ENCODE measurements around the gene CNKSR2. TPM values are rescaled to one million over a fixed set of nuclear protein-coding genes. Genes with fewer than 3 reads are reported as not detected.

Gene CNKSR2
- total and polyA plus RNA-seq, 10 of the 15 experiments (the other 5 are each of a cell fraction or from before 2014, with no cell fraction given) = 0.02 to 0.69 (median 0.18) TPM; not detected in 4

DNA sequence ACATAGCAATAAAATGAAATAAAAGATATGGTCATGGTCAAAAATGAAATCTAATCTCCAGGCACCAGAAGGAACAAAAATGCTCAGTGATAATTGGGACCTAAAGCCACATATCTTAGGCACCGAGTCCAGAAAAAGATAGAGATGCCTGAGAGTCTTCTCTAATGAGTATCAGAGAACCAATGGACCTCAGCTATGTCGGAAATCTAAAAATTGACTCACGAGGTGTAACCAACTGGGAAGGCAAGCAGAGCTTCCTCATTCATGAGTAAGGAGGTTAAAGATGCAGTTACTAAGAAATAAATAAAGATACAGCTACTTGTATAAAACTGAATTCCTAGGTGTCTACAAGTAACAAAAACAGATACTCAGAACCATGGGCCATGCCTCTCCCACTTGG lies 211.8 kb downstream of the CNKSR2 start:
- ChIA-PET RAD21 (ENCODE audit: unreplicated experiment) (no interaction called here), POLR2A (no interaction called here), SMC1A (ENCODE audit: uncharacterized antibody, unreplicated experiment) (interaction anchor here (1.4 kb wide), 1 partner anchor 10 kb away, joined by 4 read pairs; no protein-coding TSS in a partner anchor), CTCF (no interaction called here)
- in situ Hi-C loops (cut with MboI) (no loop called here), intact Hi-C loops (cut with micrococcal nuclease; ENCODE audit: unreplicated experiment) (no loop called here)
- no peaks in the 10 kb centered on the region for H4K20me1 ChIP-seq (ENCODE audit: control insufficient read depth, insufficient read depth)
- H2AFZ ChIP-seq (ENCODE audit: control insufficient read depth, low read depth, low read length) = no peak overlapping the region
- WGBS (ENCODE audit: insufficient coverage, insufficient replicate concordance, low lambda C conversion rate, missing lambda C conversion rate) = 15% methylated on average over 3 of the region's 3 CpGs
- no peaks in the 10 kb centered on the region for H3K4me1 ChIP-seq (ENCODE audit: control insufficient read depth, insufficient read depth, low read length)
- no peak for ATAC-seq
- H3K4me3 ChIP-seq = no peak overlapping the region
- H3K4me2 ChIP-seq (ENCODE audit: control insufficient read depth, insufficient read depth) = no peak overlapping the region
- no peaks in the 10 kb centered on the region for H3K36me3 ChIP-seq (ENCODE audit: control insufficient read depth in 2 of 2, insufficient read depth in 2 of 2, low read length in 1 of 2)
- BruUV-seq (replicated peaks) = no TSS peak
- TF ChIP-seq MEF2B (IDR thresholded peaks at IDR 0.05; ENCODE audit: partially characterized antibody, poor library complexity, severe bottlenecking) (no peak), RUNX3 (IDR thresholded peaks at IDR 0.05; ENCODE audit: low read length) (no peak), CHD1 (IDR thresholded peaks at IDR 0.05; ENCODE audit: low read depth, low read length) (no peak), RBBP5 (conservative IDR thresholded peaks at IDR 0.05) (no peak), MTA2 (IDR thresholded peaks at IDR 0.05; ENCODE audit: low read depth) (no peak), TCF12 (IDR thresholded peaks at IDR 0.05; ENCODE audit: low read depth, low read length) (no peak), SIN3A (IDR thresholded peaks at IDR 0.05; ENCODE audit: low read depth, low read length) (no peak), ESRRA (IDR thresholded peaks at IDR 0.05; ENCODE audit: low read length) (no peak), RFX5 (IDR thresholded peaks at IDR 0.05; ENCODE audit: low read depth, low read length) (no peak), NR2C2 (IDR thresholded peaks at IDR 0.05; ENCODE audit: borderline replicate concordance, control insufficient read depth, insufficient read length, low read depth) (no peak), ATF7 (IDR thresholded peaks at IDR 0.05; ENCODE audit: low read depth) (no peak), MYB (IDR thresholded peaks at IDR 0.05; ENCODE audit: borderline replicate concordance, low read depth, low read length) (no peak), BRCA1 (IDR thresholded peaks at IDR 0.05; ENCODE audit: low read depth, low read length) (no peak), NBN (IDR thresholded peaks at IDR 0.05) (no peak), ZBED1 (IDR thresholded peaks at IDR 0.05; ENCODE audit: borderline replicate concordance) (no peak)
- TF ChIP-seq, protein P1, sequence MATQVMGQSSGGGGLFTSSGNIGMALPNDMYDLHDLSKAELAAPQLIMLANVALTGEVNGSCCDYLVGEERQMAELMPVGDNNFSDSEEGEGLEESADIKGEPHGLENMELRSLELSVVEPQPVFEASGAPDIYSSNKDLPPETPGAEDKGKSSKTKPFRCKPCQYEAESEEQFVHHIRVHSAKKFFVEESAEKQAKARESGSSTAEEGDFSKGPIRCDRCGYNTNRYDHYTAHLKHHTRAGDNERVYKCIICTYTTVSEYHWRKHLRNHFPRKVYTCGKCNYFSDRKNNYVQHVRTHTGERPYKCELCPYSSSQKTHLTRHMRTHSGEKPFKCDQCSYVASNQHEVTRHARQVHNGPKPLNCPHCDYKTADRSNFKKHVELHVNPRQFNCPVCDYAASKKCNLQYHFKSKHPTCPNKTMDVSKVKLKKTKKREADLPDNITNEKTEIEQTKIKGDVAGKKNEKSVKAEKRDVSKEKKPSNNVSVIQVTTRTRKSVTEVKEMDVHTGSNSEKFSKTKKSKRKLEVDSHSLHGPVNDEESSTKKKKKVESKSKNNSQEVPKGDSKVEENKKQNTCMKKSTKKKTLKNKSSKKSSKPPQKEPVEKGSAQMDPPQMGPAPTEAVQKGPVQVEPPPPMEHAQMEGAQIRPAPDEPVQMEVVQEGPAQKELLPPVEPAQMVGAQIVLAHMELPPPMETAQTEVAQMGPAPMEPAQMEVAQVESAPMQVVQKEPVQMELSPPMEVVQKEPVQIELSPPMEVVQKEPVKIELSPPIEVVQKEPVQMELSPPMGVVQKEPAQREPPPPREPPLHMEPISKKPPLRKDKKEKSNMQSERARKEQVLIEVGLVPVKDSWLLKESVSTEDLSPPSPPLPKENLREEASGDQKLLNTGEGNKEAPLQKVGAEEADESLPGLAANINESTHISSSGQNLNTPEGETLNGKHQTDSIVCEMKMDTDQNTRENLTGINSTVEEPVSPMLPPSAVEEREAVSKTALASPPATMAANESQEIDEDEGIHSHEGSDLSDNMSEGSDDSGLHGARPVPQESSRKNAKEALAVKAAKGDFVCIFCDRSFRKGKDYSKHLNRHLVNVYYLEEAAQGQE (IDR thresholded peaks at IDR 0.05; ENCODE audit: low read depth, low read length) = no peak
- TF ChIP-seq, protein P2, sequence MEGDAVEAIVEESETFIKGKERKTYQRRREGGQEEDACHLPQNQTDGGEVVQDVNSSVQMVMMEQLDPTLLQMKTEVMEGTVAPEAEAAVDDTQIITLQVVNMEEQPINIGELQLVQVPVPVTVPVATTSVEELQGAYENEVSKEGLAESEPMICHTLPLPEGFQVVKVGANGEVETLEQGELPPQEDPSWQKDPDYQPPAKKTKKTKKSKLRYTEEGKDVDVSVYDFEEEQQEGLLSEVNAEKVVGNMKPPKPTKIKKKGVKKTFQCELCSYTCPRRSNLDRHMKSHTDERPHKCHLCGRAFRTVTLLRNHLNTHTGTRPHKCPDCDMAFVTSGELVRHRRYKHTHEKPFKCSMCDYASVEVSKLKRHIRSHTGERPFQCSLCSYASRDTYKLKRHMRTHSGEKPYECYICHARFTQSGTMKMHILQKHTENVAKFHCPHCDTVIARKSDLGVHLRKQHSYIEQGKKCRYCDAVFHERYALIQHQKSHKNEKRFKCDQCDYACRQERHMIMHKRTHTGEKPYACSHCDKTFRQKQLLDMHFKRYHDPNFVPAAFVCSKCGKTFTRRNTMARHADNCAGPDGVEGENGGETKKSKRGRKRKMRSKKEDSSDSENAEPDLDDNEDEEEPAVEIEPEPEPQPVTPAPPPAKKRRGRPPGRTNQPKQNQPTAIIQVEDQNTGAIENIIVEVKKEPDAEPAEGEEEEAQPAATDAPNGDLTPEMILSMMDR (IDR thresholded peaks at IDR 0.05 in 2 of 3, conservative IDR thresholded peaks at IDR 0.05 in 1 of 3; ENCODE audit: control insufficient read depth in 2 of 3, extremely low read depth in 1 of 3, insufficient read depth in 1 of 3, low read depth in 3 of 3, low read length in 3 of 3) = no peak
- TF ChIP-seq, protein P3, sequence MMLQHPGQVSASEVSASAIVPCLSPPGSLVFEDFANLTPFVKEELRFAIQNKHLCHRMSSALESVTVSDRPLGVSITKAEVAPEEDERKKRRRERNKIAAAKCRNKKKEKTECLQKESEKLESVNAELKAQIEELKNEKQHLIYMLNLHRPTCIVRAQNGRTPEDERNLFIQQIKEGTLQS (IDR thresholded peaks at IDR 0.05; ENCODE audit: borderline replicate concordance, extremely low read depth, low read depth, low read length) = no peak
- TF ChIP-seq, protein P4, sequence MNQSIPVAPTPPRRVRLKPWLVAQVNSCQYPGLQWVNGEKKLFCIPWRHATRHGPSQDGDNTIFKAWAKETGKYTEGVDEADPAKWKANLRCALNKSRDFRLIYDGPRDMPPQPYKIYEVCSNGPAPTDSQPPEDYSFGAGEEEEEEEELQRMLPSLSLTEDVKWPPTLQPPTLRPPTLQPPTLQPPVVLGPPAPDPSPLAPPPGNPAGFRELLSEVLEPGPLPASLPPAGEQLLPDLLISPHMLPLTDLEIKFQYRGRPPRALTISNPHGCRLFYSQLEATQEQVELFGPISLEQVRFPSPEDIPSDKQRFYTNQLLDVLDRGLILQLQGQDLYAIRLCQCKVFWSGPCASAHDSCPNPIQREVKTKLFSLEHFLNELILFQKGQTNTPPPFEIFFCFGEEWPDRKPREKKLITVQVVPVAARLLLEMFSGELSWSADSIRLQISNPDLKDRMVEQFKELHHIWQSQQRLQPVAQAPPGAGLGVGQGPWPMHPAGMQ (IDR thresholded peaks at IDR 0.05; ENCODE audit: borderline replicate concordance) = no peak
- no peak for DNase-seq (ENCODE audit: low read depth, low spot score)
- no peaks in the 10 kb centered on the region for H3K79me2 ChIP-seq (ENCODE audit: control insufficient read depth, insufficient read depth, low read length)
- no peak overlapping the region for H3K27ac ChIP-seq (ENCODE audit: control insufficient read depth, insufficient read depth)
- H3K9me3 ChIP-seq (replicated peaks; ENCODE audit: control insufficient read depth, insufficient read depth, low read length) = no peaks in the 10 kb centered on the region
- no peak for FAIRE-seq
- no peaks in the 10 kb centered on the region for H3K27me3 ChIP-seq (replicated peaks in 1 of 2; ENCODE audit: control insufficient read depth in 2 of 2, insufficient read depth in 2 of 2, low read length in 1 of 2)
- H3K9ac ChIP-seq (ENCODE audit: control insufficient read depth, insufficient read depth, low read length) = no peak overlapping the region

All from GM12878 (cell line).